ENCODE results near the gene NRF1.

The NRF1 gene

DNA sequence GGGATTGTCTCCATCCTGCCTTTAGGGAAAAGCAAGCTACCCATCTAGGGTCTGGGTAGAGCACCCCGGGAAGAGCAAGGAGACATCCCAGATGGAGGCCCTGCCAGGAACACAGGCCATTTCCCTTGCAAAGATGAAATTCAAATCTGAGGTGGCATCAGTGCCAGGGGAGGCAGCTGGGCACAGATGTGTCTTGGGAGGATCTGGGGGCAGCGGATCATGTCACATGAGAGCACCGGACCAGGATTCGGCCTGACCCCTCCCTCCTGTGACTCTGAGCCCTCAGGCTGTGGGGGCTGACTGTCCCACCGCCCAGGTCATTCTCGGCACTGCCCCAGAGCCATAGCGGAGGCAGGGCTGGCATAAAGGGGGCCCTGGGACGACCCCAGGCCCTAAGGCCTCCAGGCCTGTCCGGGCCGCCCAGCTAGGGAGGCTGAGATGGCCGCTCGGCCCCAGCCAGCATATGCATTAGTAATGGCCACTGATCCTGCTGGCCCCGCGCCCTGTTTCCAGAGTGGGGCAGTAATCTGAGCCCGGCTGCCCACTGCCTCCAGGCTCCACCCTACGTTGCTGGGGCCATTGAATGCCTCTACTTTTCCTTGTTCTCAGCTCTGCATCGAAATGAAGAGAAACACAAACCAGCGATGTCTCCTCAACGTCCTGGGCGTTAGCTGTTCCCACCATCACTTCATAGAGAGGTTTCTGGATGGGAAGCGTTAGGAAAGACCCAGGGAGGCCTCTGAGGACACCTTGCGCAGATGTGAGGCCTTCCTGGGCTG is 192.8 kb downstream of the NRF1 start:
- DNase-seq, result no peak

DNA sequence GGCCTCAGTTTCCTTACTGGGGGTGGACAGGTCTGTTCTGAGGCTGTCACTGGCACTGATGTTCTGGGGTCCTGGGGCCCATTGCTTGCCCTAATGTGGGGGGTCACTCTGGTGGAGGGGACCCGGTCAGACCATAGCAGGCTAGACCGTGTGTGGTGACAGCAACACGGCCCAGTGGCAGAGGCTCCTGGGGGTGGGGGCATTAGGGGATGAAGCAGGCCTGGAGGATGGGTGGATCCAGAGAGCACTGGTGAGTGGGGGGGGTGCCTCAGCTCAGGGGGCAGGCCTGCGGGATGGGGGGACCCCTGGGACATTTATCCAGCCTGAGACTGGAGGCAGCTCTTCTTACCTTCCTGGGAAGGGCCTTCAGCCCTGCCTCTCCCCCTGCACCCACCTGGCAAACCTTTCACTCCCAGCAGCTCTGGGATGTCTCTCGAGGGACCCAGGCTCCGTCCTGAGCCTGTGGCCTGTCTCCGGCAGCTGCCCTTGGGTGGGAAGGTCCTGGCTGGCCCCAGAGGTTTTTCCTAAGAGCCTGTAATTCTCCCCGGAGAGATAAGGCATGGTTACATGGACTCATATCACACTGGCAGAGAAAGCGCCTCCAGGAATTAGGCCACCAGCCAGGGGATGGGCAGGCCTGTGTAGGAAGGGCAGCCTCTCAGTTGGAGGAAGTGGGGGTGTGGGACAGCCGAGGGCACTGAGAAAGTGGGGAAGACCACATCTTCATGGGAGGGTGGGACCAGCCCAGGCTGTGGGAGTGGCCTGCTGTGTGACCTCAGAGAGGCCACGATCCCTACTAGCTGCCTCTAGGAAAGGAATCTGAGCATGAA is 193.6 kb downstream of the NRF1 start:
- no peak for DNase-seq

Data from effector CD4-positive, alpha-beta T cell (primary cell).